Suprapubic skin (tissue), 3 donors: Measurements from ENCODE around the gene STX1A.

Source experiments
- EP300 ChIP-seq: sonication (generic); formaldehyde crosslinking; IDR thresholded peaks from one replicate; pipeline ENCODE4 v1.6.1; 2017; ENCODE audit warnings: antibody characterized with exemption
- TF ChIP-seq, protein P1 (sequence below), 2 donors: fragments of 200-600 bp in 1 of 2; fragments of 450-650 bp in 1 of 2; sonication (generic) in 1 of 2; IDR thresholded peaks; one replicate each; pipeline ENCODE4 v1.5.1; 2016 to 2019; ENCODE audit warnings: antibody characterized with exemption in 2 of 2, mild to moderate bottlenecking in 1 of 2, moderate library complexity in 1 of 2

DNA sequence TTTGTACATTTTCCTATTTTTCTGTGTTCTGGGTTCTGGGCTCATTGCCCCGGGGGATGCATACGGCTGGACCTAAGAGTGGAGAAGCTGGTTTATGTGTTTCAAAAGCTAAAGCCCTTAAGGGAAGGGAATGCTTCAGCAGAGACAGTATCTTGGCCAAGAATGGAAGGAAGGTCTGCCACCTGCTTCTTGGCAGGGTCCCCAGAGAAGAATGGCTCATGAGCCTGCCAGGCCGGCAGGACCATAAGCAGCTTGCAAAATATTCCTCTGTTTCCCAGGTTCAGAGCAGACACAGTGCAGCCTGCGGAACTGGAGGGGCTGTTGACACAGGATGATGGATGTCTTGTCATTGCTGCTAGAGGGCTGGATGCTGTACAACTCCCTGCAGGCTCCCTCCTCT lies 26.9 kb upstream of the STX1A start:
- no peak for TF ChIP-seq EP300
- TF ChIP-seq, protein P1, sequence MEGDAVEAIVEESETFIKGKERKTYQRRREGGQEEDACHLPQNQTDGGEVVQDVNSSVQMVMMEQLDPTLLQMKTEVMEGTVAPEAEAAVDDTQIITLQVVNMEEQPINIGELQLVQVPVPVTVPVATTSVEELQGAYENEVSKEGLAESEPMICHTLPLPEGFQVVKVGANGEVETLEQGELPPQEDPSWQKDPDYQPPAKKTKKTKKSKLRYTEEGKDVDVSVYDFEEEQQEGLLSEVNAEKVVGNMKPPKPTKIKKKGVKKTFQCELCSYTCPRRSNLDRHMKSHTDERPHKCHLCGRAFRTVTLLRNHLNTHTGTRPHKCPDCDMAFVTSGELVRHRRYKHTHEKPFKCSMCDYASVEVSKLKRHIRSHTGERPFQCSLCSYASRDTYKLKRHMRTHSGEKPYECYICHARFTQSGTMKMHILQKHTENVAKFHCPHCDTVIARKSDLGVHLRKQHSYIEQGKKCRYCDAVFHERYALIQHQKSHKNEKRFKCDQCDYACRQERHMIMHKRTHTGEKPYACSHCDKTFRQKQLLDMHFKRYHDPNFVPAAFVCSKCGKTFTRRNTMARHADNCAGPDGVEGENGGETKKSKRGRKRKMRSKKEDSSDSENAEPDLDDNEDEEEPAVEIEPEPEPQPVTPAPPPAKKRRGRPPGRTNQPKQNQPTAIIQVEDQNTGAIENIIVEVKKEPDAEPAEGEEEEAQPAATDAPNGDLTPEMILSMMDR (IDR thresholded peaks at IDR 0.05), result no peak
